HG03108 (cell line): ENCODE data around the gene TAF15.

Experiments used
- ATAC-seq: cut with Tn5 transposase; IDR thresholded peaks from one replicate; pipeline ENCODE4 v1.9.1; 2021; ENCODE audit warnings: moderate library complexity; ENCODE audit not compliant: unreplicated experiment

The TAF15 gene

DNA sequence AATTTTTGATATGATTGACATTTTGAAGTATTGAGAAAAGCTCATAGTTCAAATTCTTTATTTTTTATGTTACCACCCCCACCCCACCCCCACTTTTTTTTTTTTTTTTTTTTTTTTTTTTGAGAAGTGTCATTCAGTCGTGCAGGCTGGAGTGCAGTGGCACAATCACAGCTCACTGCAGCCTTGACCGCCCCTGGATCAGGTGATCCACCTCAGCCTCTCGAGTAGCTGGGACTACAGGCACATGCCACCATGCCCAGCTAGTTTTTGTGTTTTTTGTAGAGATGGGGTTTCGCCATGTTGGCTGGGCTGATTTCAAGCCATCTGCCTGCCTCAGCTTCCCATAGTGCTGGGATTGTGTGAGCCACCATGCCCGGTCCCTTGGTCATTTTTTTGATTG lies 7.4 kb downstream of the TAF15 start:
- ATAC-seq: no peak

- ATAC-seq: no peak
These were observed 7.9 kb downstream of the TAF15 start for GRCh38 chr17:35817196-35817595.

GRCh38 chr17:35819455-35819854 lies 10.2 kb downstream of the TAF15 start:
- ATAC-seq: no peak

DNA sequence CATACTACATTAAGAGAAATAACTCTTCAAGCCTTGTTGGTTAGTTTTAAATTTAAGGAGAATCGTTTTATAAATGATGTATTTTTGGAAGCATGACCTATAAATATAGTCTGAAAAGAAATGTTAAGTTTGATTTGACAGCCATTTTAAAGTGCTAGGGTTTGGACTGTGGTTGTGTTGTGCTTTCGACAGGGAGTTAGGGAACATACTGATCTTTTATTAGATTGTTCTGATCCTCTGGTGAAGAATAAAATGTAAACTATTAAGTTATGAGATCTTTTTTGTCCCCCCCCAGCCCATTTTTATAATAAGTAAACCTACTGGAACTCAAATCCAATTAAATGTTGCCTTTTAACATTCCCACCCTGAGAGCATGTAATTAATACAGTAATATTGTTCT lies 12.0 kb downstream of the TAF15 start:
- no peak for ATAC-seq

GRCh38 chr17:35825206-35825605 lies 15.9 kb downstream of the TAF15 start:
- no peak for ATAC-seq

- ATAC-seq: no peak
These were observed 31.8 kb downstream of the TAF15 start for GRCh38 chr17:35841101-35841500.

DNA sequence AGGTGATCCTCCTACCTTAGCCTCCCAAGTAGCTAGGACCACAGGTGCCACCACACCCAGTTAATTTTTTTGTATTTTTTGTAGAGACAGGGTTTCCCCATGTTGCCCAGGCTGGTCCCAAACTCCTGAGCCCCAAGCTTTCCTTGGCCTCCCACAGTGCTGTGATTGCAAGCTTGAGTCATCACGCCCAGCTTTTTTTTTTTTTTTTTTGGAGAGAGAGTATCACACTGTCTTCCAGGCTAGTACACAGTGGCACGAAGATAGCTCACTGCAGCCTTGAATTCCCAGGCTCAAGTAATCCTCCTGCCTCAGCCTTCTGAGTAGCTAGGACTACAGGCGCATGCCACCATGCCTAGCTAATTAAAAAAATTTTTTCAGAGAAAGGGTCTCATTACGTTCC lies 32.2 kb downstream of the TAF15 start:
- no peak for ATAC-seq

- ATAC-seq: no peak
These were observed 33.0 kb downstream of the TAF15 start for GRCh38 chr17:35842239-35842638.

- no peak for ATAC-seq
These were observed 34.4 kb downstream of the TAF15 start for GRCh38 chr17:35843698-35844097.

DNA sequence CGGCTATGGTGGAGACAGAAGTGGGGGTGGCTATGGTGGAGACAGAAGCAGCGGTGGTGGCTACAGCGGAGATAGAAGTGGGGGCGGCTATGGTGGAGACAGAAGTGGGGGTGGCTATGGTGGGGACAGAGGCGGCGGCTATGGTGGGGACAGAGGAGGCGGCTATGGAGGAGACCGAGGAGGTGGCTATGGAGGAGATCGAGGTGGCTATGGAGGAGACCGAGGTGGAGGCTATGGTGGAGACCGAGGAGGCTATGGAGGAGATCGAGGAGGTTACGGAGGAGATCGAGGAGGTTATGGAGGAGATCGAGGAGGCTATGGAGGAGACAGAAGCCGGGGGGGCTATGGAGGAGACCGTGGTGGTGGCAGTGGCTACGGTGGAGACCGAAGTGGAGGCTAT lies 35.3 kb downstream of the TAF15 start:
- ATAC-seq: no peak

DNA sequence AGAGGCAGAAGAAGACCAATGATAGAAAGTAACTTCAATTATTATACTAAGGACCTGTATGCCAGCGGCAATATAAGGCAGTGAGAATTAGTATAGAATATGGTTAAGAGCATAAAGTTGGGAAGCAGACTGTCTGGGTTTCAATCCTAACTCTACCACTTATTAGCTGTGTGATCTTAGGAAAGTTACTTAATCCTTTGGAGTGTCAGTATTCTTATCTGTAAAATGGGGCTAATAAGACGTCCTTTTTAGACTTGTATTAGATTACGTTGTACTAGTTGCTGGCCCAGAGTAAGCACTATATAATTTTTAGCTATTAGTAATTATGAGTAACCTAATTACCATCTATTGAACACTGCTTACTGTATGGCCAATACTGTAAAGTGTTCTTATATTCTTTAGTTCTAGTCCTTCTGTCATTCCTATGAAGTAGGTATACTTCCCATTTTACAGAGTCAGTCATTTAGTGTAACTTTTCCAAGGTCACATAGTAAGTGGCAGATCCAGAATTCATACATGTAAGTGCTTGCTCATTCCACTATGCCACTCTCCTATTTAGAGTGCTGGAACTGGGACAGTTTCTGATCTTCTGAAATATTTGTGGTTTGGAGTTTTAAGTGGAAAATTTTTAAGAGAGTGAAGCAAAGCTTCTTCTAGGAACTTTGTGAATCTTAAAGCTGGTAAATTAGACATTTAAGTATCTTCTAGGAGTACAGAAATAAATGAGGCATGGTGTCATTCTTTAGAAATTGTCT lies 36.9 kb downstream of the TAF15 start:
- ATAC-seq: no peak

DNA sequence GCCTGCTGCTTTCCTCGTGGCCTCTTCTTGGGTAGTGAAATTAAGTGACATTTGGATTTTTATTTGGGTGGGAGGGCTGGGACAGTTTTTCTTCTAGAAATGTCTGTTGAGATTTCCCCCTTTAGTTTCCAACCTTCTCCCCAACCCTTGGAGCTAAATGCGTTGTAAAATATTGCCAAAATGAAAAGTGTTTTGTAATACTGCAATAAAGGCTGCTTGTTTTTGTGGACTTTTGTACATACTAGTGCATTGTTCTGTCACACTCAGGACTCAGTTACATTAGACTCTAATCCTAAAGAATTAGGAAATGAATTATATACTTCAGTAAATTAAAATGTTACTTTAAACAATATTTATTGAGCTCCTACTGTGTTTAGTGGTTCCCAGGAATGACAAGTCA lies 37.7 kb downstream of the TAF15 start:
- ATAC-seq: no peak

DNA sequence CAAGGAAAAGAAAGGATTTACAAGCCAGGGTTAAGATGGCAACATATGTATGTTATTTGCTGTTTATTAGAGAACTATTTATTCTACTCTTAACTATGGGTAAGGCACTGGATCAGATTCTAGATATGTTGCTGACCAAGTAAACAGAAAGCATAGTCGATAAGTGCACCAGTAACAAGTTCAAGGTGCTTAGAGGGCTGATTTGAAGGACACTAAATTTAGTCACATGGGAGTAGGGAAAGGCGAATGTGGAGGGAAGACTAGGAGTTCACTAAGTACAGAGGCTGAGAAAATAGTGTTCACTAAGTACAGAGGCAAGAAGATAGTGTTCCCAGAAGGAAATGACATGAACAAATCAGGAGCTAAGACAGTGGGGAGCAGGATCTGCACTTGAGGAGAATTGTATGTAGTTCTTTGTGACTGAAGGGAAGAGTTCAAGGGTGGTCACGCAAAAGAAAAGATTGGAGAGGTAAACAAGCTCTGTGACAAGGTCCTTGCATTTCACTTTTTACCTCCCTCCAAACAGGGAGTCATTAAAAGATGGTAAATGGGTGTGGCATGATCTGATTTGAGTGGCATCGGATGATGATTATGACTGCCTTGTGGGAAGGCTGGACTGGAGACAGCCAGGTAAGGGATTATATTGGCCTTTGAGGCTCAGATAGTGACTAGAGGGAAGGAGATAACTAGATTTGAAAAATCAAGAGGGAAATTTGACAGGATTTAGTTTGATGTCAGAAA lies 38.5 kb downstream of the TAF15 start:
- no peak for ATAC-seq

GRCh38 chr17:35849469-35850348 lies 40.4 kb downstream of the TAF15 start:
- no peak for ATAC-seq

DNA sequence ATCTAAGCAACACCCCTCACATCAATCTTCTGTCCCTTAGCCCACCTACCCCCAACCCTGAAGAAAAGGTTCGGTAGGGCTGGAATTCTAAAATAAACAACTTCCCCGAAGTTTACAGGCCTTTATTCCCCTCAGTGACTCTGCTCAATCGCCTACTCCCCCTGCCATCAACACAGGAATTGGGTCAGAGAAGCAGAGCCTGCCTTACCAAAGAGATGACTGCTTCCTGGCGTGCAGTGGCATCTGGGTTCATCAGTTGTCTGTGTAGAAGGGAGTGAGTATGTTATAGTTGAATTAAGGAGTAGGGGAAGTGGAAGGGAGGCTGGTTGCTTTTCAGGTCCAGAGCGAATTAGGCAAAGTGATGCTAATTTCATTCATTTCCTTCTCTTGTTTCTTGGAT lies 46.7 kb downstream of the TAF15 start:
- no peak for ATAC-seq

DNA sequence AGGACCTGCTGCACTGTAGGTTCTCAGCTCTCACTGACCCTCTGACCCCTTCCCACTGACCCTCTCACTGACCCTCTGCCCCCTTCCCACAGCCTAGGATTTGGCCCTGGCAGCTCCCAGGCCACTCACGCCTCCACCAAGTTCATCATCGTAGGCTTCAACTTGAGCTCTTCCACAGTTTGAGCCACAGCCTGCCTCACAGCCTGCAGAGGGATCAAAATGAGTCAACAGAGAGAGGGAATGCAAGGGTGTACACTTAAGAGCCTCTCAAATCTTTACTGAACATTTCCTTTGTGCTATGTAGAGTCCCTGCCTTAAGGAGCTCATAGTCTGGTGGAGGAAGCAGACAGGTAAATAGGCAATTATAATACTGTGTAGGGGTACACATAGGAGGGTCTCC lies 47.3 kb downstream of the TAF15 start:
- no peak for ATAC-seq

- ATAC-seq: no peak
These were observed 55.6 kb downstream of the TAF15 start for GRCh38 chr17:35864853-35865252.

DNA sequence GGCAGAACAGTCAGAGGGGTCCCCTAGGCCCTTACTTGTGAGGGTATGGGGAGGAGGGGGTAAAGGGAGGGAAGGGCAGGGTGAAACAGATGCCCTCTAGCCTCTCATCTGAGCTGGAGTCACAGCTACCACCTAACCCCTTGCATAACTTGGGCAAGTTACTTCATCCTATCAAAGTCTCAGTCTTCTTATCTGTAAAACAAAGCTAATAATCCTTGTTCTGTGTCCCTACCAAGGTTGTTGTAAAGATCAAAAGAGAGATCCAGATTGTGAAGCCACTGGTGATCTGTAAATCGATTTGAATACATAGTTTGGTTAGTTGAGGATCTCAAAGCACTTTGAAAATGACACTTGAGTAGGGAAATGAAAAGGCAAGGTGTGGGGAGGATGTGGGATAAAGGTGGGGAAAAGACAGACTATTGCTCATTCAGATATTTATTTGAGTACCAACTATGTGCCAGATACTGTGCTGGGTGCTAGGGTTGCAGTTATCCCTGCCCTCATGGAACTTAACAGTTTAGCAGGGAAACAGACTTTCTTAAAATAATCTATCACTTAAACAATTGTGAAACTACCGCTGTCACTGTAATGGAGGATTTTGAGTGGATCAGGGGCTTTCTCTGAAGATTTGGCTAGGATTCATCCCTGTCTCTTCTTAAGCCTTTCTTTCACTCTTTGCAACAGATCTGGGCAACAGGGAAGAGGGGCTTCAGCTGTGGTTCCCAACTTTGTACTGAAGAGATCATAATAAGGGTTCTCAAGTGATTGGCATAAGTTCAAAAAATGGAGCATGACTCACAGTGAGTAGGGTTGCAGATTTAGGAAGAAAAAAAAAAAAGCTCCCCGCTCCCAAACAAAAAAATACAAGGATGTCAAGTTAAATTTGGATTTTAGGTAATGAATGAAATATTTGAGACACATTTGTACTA lies 56.4 kb downstream of the TAF15 start:
- no peak for ATAC-seq

DNA sequence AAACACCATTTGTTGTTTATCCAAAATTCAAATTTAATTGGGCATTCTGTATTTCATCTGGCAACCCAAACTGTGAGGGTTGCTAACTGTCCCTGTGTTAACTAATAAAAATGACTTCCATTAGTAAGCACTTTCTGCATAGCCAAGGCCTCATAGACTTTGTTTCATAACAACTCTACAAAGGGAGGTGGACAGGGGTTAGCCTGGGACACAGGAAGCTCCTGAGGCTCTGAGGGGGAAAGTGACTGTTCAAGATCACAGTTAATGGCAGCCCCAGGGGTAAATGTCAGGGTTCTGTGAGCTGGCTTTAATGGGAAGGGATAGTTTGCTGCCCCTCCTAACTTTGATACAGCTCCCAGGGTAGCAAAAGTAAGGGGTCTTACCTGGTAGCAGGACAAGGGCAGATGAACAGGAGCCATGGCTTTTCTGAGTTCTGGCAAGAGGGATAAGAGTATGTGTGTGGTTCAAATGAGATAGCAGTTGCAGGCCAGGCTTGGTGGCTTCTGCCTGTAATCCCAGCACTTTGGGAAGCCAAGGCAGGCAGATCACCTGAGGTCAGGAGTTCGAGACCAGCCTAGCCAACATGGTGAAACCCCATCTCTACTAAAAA lies 57.2 kb downstream of the TAF15 start:
- ATAC-seq: no peak

DNA sequence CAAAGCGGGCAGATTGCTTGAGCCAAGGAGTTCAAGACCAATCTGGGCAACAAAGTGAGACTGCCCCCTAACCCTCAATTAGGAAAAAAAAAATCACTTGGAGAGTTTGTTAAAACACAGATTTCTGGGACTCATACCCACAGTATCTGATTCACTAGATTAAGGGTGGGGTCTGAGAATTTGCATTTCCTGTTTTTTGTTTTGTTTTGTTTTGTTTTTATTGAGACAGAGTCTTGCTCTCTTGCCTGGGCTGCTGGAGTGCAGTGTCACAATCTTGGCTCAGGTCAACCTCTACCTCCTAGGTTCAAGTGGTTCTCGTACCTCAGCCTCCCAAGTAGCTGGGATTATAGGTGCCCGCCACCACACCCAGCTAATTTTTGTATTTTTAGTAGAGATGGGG lies 58.3 kb downstream of the TAF15 start:
- no peak for ATAC-seq
